Measurements from ENCODE around the gene CCDC186.

CCDC186 gene

GRCh38 chr10:114075093-114075492 is 98.9 kb downstream of the CCDC186 start:
- TF ChIP-seq, protein P1, sequence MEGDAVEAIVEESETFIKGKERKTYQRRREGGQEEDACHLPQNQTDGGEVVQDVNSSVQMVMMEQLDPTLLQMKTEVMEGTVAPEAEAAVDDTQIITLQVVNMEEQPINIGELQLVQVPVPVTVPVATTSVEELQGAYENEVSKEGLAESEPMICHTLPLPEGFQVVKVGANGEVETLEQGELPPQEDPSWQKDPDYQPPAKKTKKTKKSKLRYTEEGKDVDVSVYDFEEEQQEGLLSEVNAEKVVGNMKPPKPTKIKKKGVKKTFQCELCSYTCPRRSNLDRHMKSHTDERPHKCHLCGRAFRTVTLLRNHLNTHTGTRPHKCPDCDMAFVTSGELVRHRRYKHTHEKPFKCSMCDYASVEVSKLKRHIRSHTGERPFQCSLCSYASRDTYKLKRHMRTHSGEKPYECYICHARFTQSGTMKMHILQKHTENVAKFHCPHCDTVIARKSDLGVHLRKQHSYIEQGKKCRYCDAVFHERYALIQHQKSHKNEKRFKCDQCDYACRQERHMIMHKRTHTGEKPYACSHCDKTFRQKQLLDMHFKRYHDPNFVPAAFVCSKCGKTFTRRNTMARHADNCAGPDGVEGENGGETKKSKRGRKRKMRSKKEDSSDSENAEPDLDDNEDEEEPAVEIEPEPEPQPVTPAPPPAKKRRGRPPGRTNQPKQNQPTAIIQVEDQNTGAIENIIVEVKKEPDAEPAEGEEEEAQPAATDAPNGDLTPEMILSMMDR (IDR thresholded peaks at IDR 0.05; ENCODE audit: borderline replicate concordance, insufficient read depth, low read depth, low read length) = no peak
- no peak overlapping the region for H3K4me3 ChIP-seq (ENCODE audit: low read depth, low read length)

- H3K4me3 ChIP-seq (ENCODE audit: low read depth, low read length) = no peak overlapping the region
- TF ChIP-seq, protein P1 (IDR thresholded peaks at IDR 0.05; ENCODE audit: borderline replicate concordance, insufficient read depth, low read depth, low read length) = no peak
Observed at GRCh38 chr10:114073395-114074186, 100.4 kb downstream of the CCDC186 start.

DNA sequence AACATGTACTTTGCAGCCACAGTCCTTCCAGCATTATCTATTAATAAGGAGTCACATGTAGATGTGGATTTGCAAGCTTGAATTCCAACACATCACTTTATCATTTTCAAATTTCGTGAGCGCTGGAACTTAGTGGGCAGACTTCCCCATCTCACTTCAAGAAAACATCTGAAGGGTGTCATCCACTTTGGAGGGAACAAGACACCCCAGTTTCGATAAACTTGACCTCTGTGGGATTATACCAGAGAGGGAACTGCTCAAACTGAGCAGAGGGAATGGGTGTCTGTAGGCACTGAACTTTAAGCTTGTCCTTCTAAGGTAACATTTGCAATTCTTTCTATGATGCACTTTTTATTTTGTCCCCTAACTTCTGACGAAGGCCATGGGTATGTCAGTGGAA is 102.8 kb downstream of the CCDC186 start:
- no peak overlapping the region for H3K4me3 ChIP-seq (ENCODE audit: low read depth, low read length)
- TF ChIP-seq, protein P1 (IDR thresholded peaks at IDR 0.05; ENCODE audit: borderline replicate concordance, insufficient read depth, low read depth, low read length) = no peak

All from GM12875 (cell line).